ENCODE data around the gene NAT9.

The NAT9 gene

DNA sequence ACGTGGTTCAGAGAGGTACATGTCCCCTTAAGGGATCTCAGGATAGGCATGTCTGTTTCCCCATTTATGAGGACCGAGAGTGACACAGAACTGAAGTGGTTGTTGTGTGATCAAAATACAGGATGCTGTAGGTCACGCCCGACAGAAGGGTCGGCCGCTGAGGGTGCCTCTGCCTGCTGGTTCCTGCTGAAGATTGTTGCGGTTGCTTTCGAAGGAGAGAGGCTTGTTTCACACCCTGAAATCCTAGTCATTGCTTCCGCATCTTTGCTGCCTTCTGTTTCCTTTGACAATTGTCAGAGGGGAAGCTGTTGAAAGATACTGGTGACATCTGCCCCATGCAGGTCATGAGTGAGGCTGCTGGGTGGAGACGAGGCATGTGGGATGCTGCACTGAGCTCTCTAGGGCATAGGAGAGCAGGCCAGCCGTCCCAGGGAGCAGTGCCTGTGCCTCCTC, 3.8 kb upstream of the NAT9 start:
- no peak for DNase-seq

DNA sequence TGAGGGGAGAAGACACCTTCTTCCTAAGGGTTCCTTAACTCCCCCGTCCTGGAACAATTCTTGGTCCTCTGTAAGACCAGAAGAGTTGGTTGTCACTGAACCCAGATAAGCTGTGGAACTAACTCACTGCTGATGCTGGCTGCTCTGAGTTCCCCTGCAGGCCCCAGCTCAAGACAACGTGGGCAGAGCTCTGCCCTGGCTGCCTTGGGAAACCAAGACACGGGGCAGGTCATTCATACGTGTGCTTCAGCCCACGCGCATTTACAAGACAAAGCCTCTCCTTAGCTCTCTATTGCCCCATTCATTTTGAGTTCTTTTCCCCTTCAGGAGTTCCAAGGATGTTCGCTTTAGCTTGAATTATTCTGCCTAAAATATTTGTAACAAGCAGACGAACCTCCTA, 3.4 kb upstream of the NAT9 start:
- DNase-seq, result no peak

DNA sequence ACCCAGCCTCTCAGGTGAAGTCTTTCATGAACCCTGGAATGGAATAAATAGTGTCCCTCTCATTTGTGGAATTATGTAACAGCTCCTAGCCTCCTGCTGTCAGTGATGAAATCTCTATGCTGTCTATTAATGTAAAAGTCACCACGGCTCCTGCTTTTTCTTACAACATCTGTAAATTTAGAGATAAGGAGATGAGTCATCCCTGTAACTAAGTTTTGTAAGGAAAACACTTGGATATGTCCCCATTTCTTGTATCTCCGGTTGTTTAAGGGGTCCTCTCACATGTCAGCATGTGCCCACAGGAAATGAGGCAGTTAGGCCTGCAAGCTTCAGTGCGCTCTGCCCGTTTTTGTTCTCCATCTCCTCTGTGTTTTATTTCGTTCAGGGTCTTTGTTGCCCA, 2.8 kb upstream of the NAT9 start:
- no peak for DNase-seq

DNA sequence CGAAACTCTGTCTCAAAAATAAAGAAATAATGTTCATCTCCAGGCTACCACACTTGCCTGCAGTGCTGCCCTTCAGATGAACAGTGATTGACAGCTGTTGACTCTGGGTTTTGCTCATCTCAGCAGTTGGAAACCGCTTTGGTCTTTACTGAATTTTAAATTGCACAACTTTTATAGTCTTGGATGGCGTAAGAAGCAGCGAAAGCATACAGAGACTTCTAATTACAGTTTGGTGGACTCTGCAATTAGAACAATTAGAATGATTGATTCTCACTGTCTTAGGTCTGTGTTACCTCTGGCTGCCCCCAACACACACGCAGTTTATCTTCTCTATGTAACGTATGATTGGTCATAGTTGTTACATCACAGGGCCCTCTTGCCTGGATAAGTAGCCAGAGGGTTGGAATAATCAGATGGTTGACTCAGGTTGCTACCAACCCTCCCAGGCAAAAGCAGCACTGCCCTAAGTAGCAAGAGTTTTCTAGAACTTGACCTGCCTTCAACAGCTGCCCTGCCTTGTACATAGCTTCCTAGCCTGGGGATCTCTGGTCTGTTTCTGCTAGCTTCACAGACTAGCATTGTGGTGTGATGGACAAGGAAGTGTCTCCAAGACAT, 1.9 kb upstream of the NAT9 start:
- DNase-seq, result no peak

DNA sequence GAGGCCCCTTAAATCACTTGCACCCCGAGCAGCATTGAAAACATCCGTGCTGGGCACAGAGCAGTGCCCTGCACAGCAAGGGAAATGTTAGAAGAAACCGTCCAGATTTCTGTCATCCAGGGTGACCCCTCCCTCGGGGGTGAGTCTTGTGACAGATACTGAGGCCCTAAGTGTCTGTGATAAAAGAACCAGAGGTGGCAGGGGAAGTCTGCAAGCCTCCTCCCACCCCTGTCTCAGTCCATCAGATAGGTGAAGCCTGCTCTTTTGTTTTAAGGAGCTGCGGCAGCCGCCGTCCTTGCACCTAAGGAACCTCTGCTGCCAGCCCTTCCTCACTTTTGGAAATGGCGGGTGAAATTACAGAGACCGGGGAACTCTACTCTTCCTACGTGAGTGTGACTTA, 845 bp upstream of the NAT9 start:
- no peak for DNase-seq

DNA sequence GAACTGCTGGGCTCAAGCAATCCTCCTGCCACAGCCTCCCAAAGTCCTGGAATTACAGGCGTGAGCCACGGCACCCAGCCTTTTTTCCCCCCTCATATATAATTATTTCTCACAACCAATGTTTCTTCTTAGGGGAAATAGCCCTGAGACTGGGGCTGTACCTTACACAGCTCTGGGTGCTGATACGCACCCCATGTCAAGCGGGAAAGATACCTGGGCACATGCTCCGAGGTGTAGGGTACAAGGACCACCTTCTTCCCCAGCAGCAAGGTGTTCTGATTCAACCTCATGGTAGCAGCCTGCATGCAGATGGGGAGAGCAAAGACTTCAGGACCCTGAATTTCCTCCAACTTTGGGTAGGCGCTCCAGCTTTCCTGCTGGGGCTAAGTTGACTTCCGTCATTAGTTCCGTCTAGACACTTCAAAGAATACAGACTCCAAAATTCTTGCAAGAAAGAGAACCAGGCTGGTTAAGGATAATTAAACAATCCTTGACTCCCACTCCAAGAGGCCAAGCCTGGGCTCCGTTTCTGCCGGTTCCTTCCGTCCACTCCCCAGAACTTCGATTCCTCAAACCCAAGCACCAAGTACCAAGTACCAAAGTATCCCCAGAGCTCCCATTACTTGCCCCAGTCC, 619 bp downstream of the NAT9 start:
- DNase-seq, result no peak

DNA sequence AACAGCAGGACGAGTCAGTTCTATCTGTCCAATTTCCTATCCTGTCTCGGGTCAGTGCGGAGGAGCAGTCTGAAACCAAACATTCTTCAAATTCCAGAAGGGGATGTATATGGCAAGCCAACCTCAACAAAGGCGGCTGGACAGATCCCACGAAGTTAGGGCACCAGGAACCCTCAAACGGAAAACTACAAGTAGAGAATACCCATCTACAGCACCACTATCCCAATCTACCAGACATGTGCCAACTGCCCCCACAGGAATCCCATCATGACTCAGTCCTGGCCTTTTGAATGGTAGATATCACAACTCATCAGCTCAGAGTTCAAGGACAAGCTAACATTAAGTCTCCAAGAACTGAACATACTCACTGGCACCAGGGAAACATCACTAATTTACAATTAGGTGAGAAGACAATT, 2.3 kb downstream of the NAT9 start:
- no peak for DNase-seq

DNA sequence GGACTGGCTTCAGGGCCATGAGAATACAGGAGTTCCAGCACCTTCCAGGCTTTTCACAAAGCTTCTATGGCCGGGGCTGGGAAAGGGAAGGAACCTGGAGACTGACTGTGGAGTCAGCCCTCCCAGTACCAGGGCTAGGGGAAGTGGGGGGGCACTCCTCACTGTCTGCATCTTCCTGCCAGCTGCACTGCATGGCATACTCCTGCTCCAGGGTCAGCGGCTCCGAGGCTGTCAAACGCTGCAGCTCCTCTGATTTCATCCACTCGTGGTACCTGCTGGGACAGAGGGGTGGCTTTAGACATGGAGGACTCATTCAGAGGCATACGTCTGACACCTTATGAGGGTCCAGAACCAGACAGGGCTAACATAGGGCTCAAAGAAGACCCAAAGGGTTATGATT, 2.7 kb downstream of the NAT9 start:
- no peak for DNase-seq

DNA sequence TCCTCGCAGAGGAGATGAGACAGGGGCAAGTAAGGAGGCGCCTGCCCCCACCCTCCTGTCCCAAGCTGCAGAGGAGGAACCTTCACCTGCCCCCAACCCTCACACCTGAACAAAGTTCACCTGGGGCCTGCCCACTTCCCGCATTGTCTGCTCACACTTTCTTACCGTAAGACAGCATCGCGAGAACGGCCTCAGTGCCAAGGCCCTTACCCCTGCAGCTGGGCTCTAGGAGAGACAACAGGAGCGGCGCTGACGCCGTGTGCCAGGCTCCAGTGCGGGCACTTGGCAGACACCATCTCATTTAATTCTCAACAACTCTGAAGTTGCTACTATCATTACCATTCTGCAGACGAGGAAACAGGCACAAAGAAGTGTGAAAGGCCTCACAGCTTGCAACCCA, 4.1 kb downstream of the NAT9 start:
- no peak for DNase-seq

DNA sequence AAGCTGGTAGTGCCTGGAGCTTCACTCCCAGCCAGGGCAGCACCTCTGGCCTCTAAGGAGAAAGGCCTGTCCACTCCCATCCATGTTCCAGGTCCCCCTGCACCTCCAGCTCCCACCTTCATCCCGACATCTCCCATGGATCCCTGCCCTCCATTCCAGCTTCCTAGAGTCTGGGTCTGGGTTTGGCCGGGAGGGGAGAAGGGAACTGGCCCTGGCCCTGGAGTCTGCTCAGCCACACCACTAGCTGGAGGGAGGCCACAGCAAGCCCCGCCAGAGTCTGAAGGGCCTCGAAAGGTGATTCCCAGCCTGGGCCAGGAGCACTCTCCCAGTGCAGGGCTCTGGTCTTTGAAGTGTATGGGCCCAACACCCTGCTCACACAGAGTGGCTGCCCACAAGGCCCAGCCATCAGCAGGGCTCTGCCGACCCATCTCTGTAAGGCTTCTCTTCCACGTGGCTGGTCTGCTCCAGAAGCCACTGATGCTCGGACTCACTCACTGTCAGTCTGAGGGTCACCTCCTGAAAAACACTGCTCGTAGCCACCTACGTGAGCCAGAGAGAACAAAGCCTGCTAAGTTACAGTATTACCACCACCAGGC, 4.7 kb downstream of the NAT9 start:
- DNase-seq, result no peak

DNA sequence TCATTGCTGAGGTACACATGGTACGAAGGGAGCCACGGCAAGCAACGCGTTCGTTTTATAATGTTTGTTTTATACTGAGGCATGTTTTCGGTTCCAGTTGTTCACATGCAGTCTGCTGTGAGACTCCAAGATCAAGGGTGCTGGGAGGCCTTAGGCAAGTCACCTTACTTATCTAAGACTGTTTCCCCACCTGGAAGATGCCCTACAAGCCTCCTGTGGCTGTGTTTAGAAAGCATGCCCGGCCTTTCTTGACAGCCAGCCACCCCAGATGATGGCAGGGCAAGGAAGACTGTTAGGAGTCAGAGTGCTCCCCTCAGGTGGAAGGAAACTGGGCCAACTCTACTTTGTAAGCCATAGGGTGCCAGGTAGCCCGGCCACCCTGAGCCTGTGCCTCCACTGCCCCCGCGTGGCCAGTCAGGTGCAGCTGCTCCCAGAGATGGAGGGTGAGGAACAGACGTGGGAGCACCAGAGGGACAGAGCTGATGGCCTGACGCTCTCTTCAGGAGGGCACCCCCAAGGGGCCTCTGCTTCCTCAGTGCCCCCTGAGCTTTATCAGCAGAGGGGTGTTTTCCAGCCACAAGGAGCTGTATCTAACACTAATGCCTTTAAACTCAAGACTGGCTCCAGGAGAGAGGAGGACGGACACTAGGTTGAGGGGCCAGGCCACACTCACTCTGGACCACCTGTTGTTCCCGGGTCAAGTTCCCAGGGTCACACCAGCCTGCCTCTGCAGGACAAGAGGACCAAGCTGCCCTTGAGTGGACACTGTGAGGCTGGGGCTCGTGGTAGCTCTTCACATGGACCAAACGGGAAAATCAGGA, 5.4 kb downstream of the NAT9 start:
- DNase-seq, result peak; percentile 66

DNA sequence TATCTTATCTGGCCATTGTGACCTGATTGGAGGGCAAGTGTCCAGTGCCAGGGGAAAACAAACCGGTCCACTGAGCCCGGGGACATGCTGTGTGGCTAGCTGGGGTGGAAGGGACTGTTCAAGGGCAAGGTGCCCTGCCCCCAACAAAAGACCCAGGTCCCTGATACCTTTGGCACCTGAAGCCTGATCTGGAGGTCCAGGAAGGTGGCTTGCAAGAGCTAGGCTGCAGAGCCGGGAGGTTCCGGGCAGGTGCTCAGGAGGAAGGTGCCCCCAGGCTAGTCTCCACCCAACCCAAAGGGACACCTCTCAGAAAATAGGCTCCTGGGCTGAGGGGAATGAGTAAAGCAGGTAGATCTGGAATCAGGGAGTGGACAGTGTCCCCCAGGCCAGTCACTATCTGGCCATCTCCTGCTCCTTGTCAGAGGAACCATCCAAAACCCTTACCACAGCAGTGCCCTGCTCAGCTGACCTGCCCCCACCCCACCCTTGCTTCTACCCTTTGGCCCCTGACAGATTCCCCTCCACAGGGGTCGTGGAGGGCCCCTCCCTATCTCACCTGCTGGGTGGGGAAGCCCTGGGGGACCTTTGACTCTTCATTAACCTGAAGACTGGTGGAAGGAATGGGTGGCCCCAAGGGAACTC, 6.2 kb downstream of the NAT9 start:
- no peak for DNase-seq

DNA sequence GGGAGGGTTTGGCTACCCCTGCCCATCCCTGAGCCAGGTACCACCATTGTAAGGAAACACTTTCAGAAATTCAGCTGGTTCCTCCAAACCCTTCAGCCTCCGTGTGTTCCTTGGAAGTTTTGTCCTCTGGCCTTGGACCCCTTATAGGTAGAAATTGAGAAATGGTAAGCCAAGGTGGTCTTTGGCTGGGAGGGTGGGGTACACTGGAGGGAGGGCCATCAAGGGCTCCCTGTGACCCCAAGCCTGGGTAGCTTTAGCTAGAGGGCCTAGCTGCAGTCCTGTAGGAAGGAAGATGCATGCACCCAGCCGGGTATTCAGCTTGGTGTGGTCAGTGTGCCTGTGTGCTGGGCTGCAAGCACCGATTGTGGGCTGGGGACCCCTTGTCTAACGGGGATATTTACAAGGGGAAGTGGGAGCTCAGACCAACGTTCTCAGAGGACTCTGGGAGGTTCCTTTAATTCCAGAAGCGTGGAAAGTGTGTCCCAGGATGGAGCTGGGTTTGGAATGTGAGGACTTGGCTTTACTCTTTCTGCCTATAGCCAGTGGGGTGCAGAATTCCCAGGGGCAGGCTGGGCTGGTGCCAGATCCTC, 6.8 kb downstream of the NAT9 start:
- no peak for DNase-seq

DNA sequence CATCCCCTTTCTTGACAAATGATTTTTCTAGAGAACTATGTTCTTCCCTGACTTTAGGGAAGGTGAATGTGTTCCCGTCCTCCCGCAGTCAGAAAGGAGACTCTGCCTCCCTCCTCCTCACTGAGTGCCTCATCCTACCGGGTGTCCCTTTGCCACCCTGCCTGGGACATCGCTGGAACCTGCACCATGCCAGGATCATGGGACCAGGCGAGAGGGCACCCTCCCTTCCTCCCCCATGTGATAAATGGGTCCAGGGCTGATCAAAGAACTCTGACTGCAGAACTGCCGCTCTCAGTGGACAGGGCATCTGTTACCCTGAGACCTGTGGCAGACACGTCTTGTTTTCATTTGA, 7.4 kb downstream of the NAT9 start:
- DNase-seq, result no peak

DNA sequence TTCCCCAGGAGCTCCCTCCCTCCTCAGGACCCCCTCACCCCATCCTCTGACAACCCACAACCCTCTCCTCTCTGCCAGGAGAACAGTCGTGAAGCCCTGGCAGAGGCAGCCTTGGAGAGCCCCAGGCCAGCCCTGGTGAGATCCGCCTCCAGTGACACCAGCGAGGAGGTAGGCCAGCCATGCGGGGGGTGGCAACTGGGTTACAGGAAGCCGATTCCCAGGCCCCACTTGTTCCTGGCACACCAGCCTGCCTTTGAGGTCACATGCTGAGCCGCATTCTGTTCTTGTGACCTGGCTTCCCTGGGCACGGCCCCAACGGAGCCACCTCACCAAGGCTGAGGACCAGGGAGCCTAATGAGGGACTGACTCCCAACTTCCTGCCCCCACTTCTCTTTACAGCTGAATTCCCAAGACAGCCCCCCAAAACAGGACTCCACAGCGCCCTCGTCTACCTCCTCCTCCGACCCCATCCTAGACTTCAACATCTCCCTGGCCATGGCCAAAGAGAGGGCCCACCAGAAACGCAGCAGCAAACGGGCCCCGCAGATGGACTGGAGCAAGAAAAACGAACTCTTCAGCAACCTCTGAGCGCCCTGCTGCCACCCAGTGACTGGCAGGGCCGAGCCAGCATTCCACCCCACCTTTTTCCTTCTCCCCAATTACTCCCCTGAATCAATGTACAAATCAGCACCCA, 7.9 kb downstream of the NAT9 start:
- DNase-seq, result no peak

DNA sequence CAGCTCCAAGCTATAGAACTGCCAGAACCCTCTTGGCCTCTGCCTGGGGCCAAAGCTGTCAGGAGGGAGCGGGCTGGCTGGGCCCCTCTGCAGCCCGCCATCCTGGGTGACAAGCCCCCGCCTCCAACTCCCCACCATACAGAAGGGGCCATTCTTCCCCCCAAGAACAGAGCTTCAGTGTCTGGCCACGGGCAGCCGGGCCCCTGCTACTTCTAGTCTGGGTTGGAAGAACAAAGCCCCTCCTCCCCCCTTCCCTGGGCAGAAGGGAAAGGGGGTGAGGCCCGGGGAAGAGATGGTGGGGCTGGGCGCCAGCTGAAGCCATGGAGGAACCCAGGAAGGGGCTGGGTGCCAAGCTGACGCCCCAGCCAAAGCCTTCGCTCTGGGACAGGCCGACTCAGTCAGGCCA, 9.0 kb downstream of the NAT9 start:
- DNase-seq, result no peak

DNA sequence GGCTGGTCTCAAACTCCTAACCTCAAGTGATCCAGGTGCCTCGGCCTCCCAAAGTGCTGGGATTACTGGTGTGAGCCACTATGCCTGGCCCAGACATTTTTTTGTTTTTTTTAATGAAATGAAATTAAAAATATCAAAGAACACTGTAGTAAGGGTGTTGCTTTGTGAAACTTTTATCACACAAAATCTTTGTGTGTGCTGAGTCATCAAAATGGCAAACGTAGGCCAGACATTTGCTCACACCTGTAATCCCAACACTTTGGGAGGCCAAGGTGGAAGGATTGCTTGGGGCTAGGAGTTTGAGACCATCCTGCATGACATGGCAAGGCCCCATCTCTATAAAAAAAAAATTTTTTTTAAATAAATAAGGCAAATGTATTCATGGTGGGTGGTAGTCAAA, 9.7 kb downstream of the NAT9 start:
- DNase-seq, result no peak

DNA sequence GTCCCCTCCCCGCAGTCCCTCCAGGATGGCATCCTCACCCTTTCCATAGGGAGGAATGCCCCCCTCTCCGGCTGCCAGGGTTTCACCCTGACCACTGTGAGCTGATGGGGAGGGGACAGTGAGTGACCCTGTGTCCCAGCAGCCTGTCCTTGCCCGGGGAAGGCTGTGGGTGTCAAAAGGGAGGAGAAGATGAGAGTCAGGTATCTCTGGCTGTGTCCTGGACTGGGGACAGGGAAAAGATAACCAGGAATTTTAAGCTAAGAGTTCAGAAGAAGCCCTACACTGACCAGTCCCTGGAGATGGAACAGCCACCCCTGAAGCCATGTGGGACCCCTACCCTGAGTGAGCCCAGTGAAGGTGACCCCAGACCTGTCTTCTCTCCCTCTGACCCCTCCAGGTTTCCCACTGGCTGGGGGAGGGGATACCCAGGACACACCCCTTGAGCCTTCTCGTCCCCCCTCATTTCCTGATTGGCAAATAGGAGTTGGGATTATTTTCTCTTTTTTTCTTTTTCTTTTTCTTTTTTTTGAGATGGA, 11.3 kb downstream of the NAT9 start:
- DNase-seq, result no peak

DNA sequence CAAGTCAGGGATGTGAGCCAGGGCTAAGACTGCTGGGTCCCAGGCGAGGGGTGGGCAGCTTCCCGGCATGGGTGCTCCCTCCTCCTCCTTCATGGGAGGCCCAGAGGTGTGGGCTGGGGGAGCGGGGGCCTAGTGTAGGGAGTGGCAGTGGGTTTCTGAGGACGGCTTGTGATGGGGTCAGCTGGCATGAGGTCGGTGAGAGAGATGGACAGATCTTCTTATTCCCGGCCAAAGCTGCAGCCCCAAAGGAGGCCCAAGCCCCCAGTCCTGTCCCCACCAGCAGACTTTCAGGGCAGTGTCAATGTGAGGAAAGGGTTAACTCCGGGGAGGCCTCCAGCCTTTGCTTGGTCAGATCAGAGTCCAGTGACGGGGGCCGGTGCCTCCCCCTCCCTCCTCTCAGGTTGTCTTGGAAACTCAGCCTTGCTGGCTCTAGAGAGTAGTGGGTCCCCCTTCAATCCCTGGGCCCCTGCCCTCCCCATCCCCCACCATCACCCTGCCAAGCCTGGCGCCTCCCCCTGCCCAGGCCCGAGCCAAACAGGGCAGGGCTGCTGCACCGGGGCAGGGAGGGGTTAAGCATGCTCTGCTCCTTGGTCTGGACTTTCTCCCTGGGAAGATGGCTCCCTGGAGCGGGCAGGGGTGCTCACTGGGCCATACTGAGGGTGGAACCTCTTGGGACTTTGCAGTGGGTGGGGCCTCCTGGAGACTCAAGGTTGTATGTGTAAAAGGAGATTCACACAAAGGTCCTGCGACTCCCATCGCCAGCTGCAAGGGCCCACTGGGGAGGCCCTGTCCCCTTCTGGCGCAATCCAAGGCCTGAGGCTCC, 12.4 kb downstream of the NAT9 start:
- DNase-seq, result no peak

DNA sequence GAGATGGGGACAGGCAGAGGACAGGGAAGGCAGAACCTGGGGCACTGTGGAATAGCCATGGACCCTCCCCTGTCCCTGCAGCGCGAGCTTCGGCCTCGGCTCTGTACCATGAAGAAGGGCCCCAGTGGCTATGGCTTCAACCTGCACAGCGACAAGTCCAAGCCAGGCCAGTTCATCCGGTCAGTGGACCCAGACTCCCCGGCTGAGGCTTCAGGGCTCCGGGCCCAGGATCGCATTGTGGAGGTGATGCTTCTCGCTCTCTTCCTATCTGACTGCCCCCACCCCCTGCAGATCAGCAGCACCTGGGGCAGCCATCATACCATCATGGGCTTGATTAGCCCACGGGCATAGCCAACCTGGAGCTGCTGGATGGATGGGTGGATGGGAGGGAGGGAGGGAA, 14.2 kb downstream of the NAT9 start:
- DNase-seq, result no peak

DNA sequence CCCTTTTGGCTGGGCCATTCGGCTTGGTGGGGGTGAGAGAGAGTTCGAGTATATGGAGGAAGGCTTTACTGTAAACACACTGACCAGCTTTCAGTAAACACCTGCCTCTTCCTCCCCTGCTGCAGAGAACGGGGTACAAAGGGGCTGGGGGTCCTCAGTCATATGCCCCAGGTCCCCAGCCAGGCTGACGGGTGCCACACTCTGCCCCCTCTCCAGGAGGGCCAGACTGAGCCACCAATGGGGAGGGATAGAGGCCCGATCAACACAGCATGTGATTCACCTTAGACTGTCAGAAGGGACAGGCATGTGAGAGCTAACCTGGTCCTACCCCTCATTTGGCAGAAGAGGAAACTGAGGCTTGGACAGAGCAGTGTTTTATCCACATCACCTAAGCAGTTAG, 14.7 kb downstream of the NAT9 start:
- DNase-seq, result no peak

Data from NCI-H2171 (cell line).